Measurements from ENCODE around the gene PDE10A.

The PDE10A gene

DNA sequence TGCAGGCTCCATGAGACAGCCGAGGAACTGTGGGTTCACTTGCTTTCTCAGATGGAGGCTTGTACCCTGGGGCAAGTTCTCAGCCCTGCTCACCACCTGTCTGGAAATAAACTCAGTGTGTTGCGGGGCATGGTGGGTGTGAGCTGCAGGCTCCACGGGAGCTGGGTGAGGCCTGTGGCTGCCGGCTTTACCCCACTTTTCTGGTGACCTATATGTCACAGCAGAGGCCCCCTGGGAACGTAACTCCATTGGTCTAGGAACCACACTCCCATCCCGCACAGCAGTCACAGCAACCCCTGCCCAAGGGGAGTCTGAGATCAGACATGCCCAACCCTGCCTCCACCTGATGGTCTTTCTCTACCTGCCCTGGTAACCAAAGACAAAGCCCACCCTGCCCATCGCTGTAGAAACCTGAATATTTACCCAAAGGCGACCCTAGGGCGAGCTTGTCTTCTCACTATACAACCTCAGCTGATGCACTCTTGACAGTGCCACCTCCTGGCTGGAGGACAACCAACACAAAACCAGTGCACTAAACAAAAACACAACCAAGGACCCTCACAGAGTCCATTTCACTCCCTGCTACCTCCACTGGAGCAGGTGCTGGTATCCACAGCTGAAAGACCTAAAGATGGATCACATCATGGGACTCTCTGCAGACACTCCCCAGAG is 174.3 kb downstream of the PDE10A start:
- H3K27ac ChIP-seq: no peak overlapping the region
- TF ChIP-seq, protein P1, sequence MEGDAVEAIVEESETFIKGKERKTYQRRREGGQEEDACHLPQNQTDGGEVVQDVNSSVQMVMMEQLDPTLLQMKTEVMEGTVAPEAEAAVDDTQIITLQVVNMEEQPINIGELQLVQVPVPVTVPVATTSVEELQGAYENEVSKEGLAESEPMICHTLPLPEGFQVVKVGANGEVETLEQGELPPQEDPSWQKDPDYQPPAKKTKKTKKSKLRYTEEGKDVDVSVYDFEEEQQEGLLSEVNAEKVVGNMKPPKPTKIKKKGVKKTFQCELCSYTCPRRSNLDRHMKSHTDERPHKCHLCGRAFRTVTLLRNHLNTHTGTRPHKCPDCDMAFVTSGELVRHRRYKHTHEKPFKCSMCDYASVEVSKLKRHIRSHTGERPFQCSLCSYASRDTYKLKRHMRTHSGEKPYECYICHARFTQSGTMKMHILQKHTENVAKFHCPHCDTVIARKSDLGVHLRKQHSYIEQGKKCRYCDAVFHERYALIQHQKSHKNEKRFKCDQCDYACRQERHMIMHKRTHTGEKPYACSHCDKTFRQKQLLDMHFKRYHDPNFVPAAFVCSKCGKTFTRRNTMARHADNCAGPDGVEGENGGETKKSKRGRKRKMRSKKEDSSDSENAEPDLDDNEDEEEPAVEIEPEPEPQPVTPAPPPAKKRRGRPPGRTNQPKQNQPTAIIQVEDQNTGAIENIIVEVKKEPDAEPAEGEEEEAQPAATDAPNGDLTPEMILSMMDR (conservative IDR thresholded peaks at IDR 0.05; ENCODE audit: low read depth): no peak
- ChIA-PET CTCF (interaction anchor here (0.5 kb wide), 1 partner anchor 188 kb away, joined by 3 read pairs; no protein-coding TSS in a partner anchor), POLR2A (ENCODE audit: low non-redundant PET) (no interaction called here)
- DNase-seq (ENCODE audit: low spot score): no peak

DNA sequence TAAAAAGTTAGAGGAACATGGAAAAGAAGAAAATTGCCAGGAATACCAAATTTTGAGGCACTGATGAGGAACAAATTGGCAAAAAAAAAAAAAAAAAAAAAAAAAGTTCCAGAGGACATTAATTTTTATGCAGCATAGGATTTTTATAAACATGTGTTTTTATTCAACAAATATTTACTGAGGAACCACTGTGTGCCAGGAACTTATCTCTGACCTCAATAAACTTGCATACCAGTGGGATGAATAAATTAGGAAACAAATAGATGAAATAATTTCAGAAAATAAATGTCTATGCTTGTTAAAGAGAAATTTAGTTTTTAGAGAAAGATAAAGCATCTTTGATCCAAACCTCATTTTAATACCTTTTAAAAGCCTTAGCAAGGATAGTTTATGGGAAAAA is 175.1 kb downstream of the PDE10A start:
- TF ChIP-seq, protein P1 (conservative IDR thresholded peaks at IDR 0.05; ENCODE audit: low read depth): no peak
- CTCF ChIA-PET: no interaction called here
- no peak for DNase-seq (ENCODE audit: low spot score)
- POLR2A ChIA-PET (ENCODE audit: low non-redundant PET): no interaction called here
- H3K27ac ChIP-seq: no peak overlapping the region

DNA sequence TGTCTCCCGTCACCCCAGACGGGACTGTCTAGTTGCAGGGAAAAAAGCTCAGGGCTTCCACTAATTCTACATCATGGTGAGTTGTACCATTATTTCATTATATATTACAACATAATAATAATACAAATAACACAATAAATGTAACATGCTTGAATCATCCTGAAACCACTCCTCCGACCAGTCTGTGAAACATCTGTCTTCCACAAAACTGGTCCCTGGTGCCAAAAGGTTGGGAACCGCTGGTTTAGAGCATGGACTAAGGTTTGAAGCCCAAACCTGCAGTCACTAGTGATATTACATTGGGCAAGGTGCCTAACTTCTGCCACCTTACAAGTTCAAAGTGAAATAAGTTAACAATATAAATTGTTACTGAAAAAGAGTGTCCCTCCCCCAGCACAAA is 175.7 kb downstream of the PDE10A start:
- no peak overlapping the region for H3K27ac ChIP-seq
- TF ChIP-seq, protein P1 (conservative IDR thresholded peaks at IDR 0.05; ENCODE audit: low read depth): no peak
- POLR2A ChIA-PET (ENCODE audit: low non-redundant PET): no interaction called here
- CTCF ChIA-PET: no interaction called here
- no peak for DNase-seq (ENCODE audit: low spot score)

DNA sequence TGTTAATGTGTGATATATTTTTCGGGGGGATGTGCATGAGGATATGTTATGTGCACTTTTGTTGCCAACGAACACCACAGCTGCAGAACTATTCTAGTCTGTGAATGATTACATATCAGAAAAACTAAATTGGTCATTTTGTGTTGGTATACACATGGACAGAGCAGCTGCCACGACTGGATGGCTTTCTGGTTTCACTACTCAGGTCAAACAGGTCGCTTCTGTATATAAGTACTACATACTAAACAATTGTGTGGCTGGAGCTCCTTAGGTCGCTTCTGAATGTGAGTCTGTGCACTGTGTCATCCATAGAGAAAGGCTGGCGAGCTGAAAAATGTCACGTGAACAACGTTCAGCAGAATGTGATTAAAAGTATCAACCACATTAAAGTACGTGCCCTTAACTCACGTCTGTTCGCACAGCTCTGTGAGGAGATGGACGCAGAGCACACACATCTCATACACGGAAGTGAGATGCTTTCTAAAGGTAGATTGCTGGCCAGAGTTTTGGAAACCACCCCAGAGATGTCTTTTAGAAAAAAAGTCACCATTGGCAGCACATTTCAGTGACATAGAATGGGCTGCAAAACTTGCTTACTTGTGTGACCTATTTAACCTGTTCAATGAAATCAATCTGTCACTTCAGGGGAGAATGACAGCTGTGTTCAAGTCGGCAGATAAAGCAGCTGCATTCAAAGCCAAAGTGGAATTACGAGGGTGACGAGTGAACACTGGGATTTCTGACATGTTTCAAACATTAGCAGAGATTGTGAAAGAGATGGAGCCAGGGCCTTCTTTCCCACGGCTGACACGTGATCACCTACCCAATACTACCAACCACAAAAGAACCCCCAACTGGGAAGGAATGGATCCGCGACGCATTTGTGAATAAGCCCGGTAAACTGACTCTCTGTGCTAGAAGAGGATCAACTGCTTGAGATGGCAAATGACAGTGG is 176.6 kb downstream of the PDE10A start:
- POLR2A ChIA-PET (ENCODE audit: low non-redundant PET): no interaction called here
- H3K27ac ChIP-seq: no peak overlapping the region
- CTCF ChIA-PET: no interaction called here
- DNase-seq (ENCODE audit: low spot score): no peak
- TF ChIP-seq, protein P1 (conservative IDR thresholded peaks at IDR 0.05; ENCODE audit: low read depth): no peak

DNA sequence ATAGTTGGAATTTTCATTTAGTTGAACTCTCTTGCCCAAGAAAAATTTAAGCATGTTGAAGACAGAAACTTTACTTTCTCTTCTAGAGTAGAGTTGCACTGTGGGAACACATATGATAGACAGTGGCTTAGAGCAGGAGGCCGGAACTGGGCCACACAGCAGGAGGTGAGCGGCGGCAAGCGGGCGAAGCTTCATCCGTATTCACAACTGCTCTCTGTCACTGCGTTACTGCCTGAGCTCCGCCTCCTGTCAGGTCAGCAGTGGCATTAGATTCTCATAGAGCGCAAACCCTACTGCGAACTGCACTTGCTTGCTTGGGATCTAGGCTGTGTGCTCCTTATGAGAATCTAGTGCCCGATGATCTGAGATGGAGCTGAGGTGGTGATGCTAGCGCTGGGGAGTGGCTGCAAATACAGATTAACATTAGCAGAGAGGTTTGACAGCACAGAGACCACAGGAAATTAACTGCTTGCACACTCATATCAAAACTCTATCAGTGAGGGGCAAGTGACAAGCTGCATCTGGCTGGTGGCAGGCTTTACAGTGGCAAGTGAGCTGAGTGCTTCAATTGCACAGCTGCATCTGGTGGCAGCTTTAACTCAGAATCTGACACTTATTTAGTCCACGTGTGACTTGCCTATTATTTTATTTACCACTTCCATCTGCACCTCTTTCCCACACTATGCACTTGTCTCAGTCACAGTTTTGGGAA is 178.7 kb downstream of the PDE10A start:
- no peak for DNase-seq (ENCODE audit: low spot score)
- ChIA-PET POLR2A (ENCODE audit: low non-redundant PET) (no interaction called here), CTCF (interaction anchor here (0.7 kb wide), 2 partner anchors 75 to 303 kb away, joined by 3 read pairs; no protein-coding TSS in a partner anchor)
- TF ChIP-seq, protein P1 (conservative IDR thresholded peaks at IDR 0.05; ENCODE audit: low read depth): no peak
- no peak overlapping the region for H3K27ac ChIP-seq

DNA sequence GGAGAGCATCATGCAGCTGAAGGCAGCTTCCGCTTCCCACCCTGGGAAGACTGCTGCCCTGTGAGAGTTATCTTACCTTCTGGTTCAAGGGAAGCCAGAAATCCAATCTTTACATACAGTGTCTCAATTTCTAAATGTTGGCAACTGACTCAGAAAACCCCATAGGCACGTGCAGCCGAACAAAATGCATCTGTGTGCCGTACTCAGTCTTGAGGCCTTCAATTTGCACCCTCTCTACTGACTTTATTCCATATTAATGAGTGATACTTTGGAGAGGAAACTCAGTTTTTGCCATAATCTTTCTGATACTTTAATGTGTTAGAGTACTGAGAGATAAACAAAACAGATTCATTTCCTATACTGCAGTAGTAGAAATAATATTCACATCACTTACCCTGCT is 181.1 kb downstream of the PDE10A start:
- ChIA-PET POLR2A (ENCODE audit: low non-redundant PET) (no interaction called here), CTCF (no interaction called here)
- no peak overlapping the region for H3K27ac ChIP-seq
- DNase-seq (ENCODE audit: low spot score): no peak
- TF ChIP-seq, protein P1 (conservative IDR thresholded peaks at IDR 0.05; ENCODE audit: low read depth): no peak
